ENCODE results near the gene UBAC2. TPM values are rescaled to one million over a fixed set of nuclear protein-coding genes. Genes with fewer than 3 reads are reported as not detected.

Gene UBAC2
- total and polyA plus RNA-seq, 2 donors (not counting 1 experiment from before 2014, with no cell fraction given), result 32.4 to 87.4 TPM

DNA sequence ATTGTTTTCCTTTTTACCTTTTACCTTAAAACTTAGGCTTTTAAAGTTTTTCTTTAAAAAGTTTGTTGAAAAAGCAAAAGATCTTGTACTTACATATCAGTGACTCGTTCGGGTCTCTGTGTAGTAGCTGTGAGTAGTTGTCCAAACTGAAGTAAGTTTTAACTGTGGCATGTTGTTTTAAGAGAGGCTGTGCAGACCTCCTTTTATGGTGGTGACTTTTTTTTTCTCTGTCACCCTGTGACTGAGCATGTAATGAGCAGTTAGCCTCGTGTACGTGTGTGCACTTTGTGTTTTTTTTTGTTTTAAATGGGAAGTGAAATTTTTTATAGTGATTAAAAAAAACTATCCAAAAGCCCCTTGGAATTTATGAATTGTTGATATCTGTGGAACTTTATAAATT, 106.6 kb downstream of the UBAC2 start, which contains the start of gene GPR183:
TSS of gene GPR183 (minus strand) at position 153 of the 400 bp plus-strand sequence. CDS start 11,254 bp downstream, outside the sequence.
- H3K4me3 ChIP-seq (replicated peaks in 1 of 4; ENCODE audit: control extremely low read depth in 1 of 4, insufficient read depth in 1 of 4, low read depth in 3 of 4, low read length in 4 of 4), result no peak within 1 kb of the TSS
- peak in 1 of 2 donors; percentile 50 for DNase-seq (ENCODE audit: low read depth in 2 of 2)
- H3K9ac ChIP-seq (ENCODE audit: insufficient read depth, low read length), result no peak within 1 kb of the TSS
- peaks cover 28% of the 10 kb centered on the region for H3K4me1 ChIP-seq (ENCODE audit: control insufficient read depth, extremely low read depth, insufficient read depth, low read length)
- peak within 1 kb of the TSS; percentile 69 for H3K27ac ChIP-seq (ENCODE audit: insufficient read depth, low read length)
- TF ChIP-seq, protein P1, sequence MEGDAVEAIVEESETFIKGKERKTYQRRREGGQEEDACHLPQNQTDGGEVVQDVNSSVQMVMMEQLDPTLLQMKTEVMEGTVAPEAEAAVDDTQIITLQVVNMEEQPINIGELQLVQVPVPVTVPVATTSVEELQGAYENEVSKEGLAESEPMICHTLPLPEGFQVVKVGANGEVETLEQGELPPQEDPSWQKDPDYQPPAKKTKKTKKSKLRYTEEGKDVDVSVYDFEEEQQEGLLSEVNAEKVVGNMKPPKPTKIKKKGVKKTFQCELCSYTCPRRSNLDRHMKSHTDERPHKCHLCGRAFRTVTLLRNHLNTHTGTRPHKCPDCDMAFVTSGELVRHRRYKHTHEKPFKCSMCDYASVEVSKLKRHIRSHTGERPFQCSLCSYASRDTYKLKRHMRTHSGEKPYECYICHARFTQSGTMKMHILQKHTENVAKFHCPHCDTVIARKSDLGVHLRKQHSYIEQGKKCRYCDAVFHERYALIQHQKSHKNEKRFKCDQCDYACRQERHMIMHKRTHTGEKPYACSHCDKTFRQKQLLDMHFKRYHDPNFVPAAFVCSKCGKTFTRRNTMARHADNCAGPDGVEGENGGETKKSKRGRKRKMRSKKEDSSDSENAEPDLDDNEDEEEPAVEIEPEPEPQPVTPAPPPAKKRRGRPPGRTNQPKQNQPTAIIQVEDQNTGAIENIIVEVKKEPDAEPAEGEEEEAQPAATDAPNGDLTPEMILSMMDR (conservative IDR thresholded peaks at IDR 0.05 in 1 of 2, IDR thresholded peaks at IDR 0.05 in 1 of 2; ENCODE audit: low read depth in 1 of 2, low read length in 2 of 2), result no peak
- TF ChIP-seq EZH2 (IDR thresholded peaks at IDR 0.05; ENCODE audit: low read length, missing control alignments), result no peak
- H4K20me1 ChIP-seq (ENCODE audit: control insufficient read depth, extremely low read depth, insufficient read depth, low read length), result no peaks in the 10 kb centered on the region
- H3K9me3 ChIP-seq (ENCODE audit: control insufficient read depth, insufficient read depth, low read depth, low read length), result no peaks in the 10 kb centered on the region
- no peak within 1 kb of the TSS for H2AFZ ChIP-seq (ENCODE audit: low read length)
- peak within 1 kb of the TSS; percentile 52 for H3K4me2 ChIP-seq (ENCODE audit: extremely low read depth, insufficient read depth, low read length)
- no peaks in the 10 kb centered on the region for H3K27me3 ChIP-seq (ENCODE audit: control insufficient read depth, insufficient read depth, low read length)
- H3K36me3 ChIP-seq (ENCODE audit: control insufficient read depth, insufficient read depth, low read length), result no peaks in the 10 kb centered on the region
- H3K79me2 ChIP-seq (ENCODE audit: control insufficient read depth, insufficient read depth, low read length), result no peaks in the 10 kb centered on the region

DNA sequence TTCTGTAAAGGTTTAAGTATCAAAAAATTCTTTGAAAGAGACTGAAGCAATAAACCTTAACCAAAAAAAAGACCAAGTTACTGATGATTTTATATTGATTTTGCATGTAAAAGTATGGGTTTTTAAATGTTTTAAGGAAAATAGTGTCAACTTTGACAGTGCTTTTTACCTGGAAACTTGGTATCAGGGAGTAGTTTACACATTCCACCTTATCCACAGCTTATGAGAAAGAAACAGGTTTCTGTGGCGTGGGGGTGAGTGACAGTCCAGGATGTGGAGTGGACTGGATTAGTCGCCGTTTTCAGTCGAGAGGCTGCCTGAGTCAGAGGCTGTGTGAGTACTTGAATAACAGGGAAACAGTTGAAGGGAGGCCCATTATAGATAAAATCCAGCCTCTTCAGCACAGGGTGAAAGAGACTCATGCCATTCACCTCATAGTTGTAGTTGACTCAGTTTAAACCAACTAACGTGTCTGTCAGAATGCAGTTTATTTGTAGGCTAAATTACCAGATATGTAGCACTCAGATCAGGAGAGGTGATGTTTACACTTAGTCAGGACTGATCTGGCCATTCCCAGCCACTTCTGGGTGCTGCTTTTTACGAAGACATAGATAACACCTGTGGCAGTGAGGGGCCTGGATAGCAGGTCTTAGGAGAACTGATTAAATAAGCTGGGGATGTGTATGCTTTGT, 107.1 kb downstream of the UBAC2 start:
- H3K9ac ChIP-seq (ENCODE audit: insufficient read depth, low read length), result no peak overlapping the region

GRCh38 chr13:99308471-99309087, 107.9 kb downstream of the UBAC2 start:
- H3K4me2 ChIP-seq (ENCODE audit: extremely low read depth, insufficient read depth, low read length), result peak overlapping the region; percentile 52
- peak; percentile 44 to 80 for DNase-seq (ENCODE audit: low read depth in 2 of 2)
- H3K4me1 ChIP-seq (ENCODE audit: control insufficient read depth, extremely low read depth, insufficient read depth, low read length), result peaks cover 28% of the 10 kb centered on the region
- H3K9me3 ChIP-seq (ENCODE audit: control insufficient read depth, insufficient read depth, low read depth, low read length), result no peaks in the 10 kb centered on the region
- no peaks in the 10 kb centered on the region for H4K20me1 ChIP-seq (ENCODE audit: control insufficient read depth, extremely low read depth, insufficient read depth, low read length)
- peak overlapping the region; percentile 69 for H3K27ac ChIP-seq (ENCODE audit: insufficient read depth, low read length)
- H3K79me2 ChIP-seq (ENCODE audit: control insufficient read depth, insufficient read depth, low read length), result no peaks in the 10 kb centered on the region
- H3K9ac ChIP-seq (ENCODE audit: insufficient read depth, low read length), result no peak overlapping the region
- no peaks in the 10 kb centered on the region for H3K27me3 ChIP-seq (ENCODE audit: control insufficient read depth, insufficient read depth, low read length)
- no peaks in the 10 kb centered on the region for H3K36me3 ChIP-seq (ENCODE audit: control insufficient read depth, insufficient read depth, low read length)
- TF ChIP-seq EZH2 (IDR thresholded peaks at IDR 0.05; ENCODE audit: low read length, missing control alignments), result no peak
- TF ChIP-seq, protein P1 (conservative IDR thresholded peaks at IDR 0.05 in 1 of 2, IDR thresholded peaks at IDR 0.05 in 1 of 2; ENCODE audit: low read depth in 1 of 2, low read length in 2 of 2), result no peak
- no peak overlapping the region for H2AFZ ChIP-seq (ENCODE audit: low read length)
- H3K4me3 ChIP-seq (replicated peaks in 1 of 4; ENCODE audit: control extremely low read depth in 1 of 4, insufficient read depth in 1 of 4, low read depth in 3 of 4, low read length in 4 of 4), result no peak overlapping the region

More for the DNA sequence above, 107.1 kb downstream of the UBAC2 start:
- DNase-seq (ENCODE audit: low read depth in 2 of 2), result peak; percentile 44 to 90
- Histone ChIP-seq H4K20me1 (ENCODE audit: control insufficient read depth, extremely low read depth, insufficient read depth, low read length) (no peaks in the 10 kb centered on the region), H2AFZ (ENCODE audit: low read length) (no peak overlapping the region), H3K36me3 (ENCODE audit: control insufficient read depth, insufficient read depth, low read length) (no peaks in the 10 kb centered on the region), H3K4me2 (ENCODE audit: extremely low read depth, insufficient read depth, low read length) (peak overlapping the region; percentile 52), H3K4me1 (ENCODE audit: control insufficient read depth, extremely low read depth, insufficient read depth, low read length) (peaks cover 28% of the 10 kb centered on the region), H3K79me2 (ENCODE audit: control insufficient read depth, insufficient read depth, low read length) (no peaks in the 10 kb centered on the region), H3K9me3 (ENCODE audit: control insufficient read depth, insufficient read depth, low read depth, low read length) (no peaks in the 10 kb centered on the region), H3K4me3 (replicated peaks in 1 of 4; ENCODE audit: control extremely low read depth in 1 of 4, insufficient read depth in 1 of 4, low read depth in 3 of 4, low read length in 4 of 4) (no peak overlapping the region), H3K27ac (ENCODE audit: insufficient read depth, low read length) (peak overlapping the region; percentile 69), H3K27me3 (ENCODE audit: control insufficient read depth, insufficient read depth, low read length) (no peaks in the 10 kb centered on the region)
- TF ChIP-seq EZH2 (IDR thresholded peaks at IDR 0.05; ENCODE audit: low read length, missing control alignments), result no peak
- TF ChIP-seq, protein P1 (conservative IDR thresholded peaks at IDR 0.05 in 1 of 2, IDR thresholded peaks at IDR 0.05 in 1 of 2; ENCODE audit: low read depth in 1 of 2, low read length in 2 of 2), result no peak

Data from fibroblast of lung (primary cell).